H9 (cell line): Measurements from ENCODE around the gene SPRY2. TPM values are rescaled to one million over a fixed set of nuclear protein-coding genes. Genes with fewer than 3 reads are reported as not detected.

Experiments used
- DNase-seq: peaks from one replicate; pipeline ENCODE4 v3.0.0-alpha.2; 2017
- H2AFZ ChIP-seq: one replicate; pipeline ENCODE4 v1.6.1; 2013; ENCODE audit warnings: mild to moderate bottlenecking, low read length, control low read depth, moderate library complexity
- H2AK5ac ChIP-seq: 2 replicates; pipeline ENCODE4 v1.6.1; 2013; ENCODE audit warnings: low read length, control low read depth, mixed read lengths; ENCODE audit not compliant: insufficient read length
- H2BK120ac ChIP-seq: one replicate; pipeline ENCODE4 v1.6.1; 2013; ENCODE audit warnings: low read depth, mild to moderate bottlenecking, low read length, control low read depth, inconsistent platforms; ENCODE audit not compliant: poor library complexity, severe bottlenecking
- H2BK12ac ChIP-seq: 2 replicates; pipeline ENCODE4 v1.6.1; 2013; ENCODE audit warnings: low read length, control low read depth, mixed read lengths, low read depth; ENCODE audit not compliant: insufficient read length
- H2BK15ac ChIP-seq: 2 replicates; pipeline ENCODE4 v1.6.1; 2013; ENCODE audit warnings: low read depth, low read length, control low read depth
- H2BK20ac ChIP-seq: one replicate; pipeline ENCODE4 v1.6.1; 2013; ENCODE audit warnings: low read depth, mild to moderate bottlenecking, low read length, control low read depth, inconsistent platforms; ENCODE audit not compliant: poor library complexity, severe bottlenecking
- H2BK5ac ChIP-seq: 2 replicates; pipeline ENCODE4 v1.6.1; 2013; ENCODE audit warnings: low read length, control low read depth, mixed read lengths; ENCODE audit not compliant: insufficient read length
- H3K14ac ChIP-seq: 2 replicates; pipeline ENCODE4 v1.6.1; 2013; ENCODE audit warnings: low read length, control low read depth; ENCODE audit not compliant: insufficient read depth
- H3K18ac ChIP-seq: 2 replicates; pipeline ENCODE4 v1.6.1; 2013; ENCODE audit warnings: low read depth, mild to moderate bottlenecking, mixed read lengths, low read length, control low read depth; ENCODE audit not compliant: insufficient read length
- H3K23ac ChIP-seq: 2 replicates; pipeline ENCODE4 v1.6.1; 2013; ENCODE audit warnings: low read length, control low read depth, mixed read lengths, low read depth; ENCODE audit not compliant: insufficient read length
- H3K23me2 ChIP-seq: 2 replicates; pipeline ENCODE4 v1.6.1; 2013; ENCODE audit warnings: low read depth, mild to moderate bottlenecking, mixed read lengths, low read length, control low read depth; ENCODE audit not compliant: insufficient read length, poor library complexity, severe bottlenecking
- H3K27ac ChIP-seq: 2 replicates; pipeline ENCODE4 v1.5.1; 2013; ENCODE audit warnings: low read length, control low read depth, mixed read lengths, low read depth; ENCODE audit not compliant: insufficient read length
- H3K27me3 ChIP-seq: 2 replicates; pipeline ENCODE4 v1.6.1; 2013; ENCODE audit warnings: low read length, control low read depth, inconsistent platforms; ENCODE audit not compliant: insufficient read depth
- H3K4ac ChIP-seq: 2 replicates; pipeline ENCODE4 v1.6.1; 2013; ENCODE audit warnings: low read depth, mild to moderate bottlenecking, control low read depth, inconsistent platforms, low read length, moderate library complexity
- H3K4me1 ChIP-seq: 2 replicates; pipeline ENCODE4 v1.6.1; 2013; ENCODE audit warnings: low read length, control low read depth, inconsistent platforms; ENCODE audit not compliant: insufficient read depth
- H3K4me2 ChIP-seq: 2 replicates; pipeline ENCODE4 v1.6.1; 2013; ENCODE audit warnings: low read length, control low read depth, mixed read lengths; ENCODE audit not compliant: insufficient read length, insufficient read depth
- H3K56ac ChIP-seq: 2 replicates; pipeline ENCODE4 v1.6.1; 2013; ENCODE audit warnings: low read depth, mild to moderate bottlenecking, mixed read lengths, low read length, control low read depth; ENCODE audit not compliant: insufficient read length
- H3K79me1 ChIP-seq: 2 replicates; pipeline ENCODE4 v1.6.1; 2013; ENCODE audit warnings: low read depth, mild to moderate bottlenecking, moderate library complexity, low read length, control low read depth, inconsistent platforms; ENCODE audit not compliant: insufficient read depth, poor library complexity, severe bottlenecking
- H3K79me2 ChIP-seq: 2 replicates; pipeline ENCODE4 v1.6.1; 2013; ENCODE audit warnings: low read length, control low read depth, inconsistent platforms; ENCODE audit not compliant: insufficient read depth
- H3K9ac ChIP-seq: 2 replicates; pipeline ENCODE4 v1.6.1; 2013; ENCODE audit warnings: low read length, control low read depth, mixed read lengths; ENCODE audit not compliant: insufficient read length; ENCODE audit errors: extremely low read depth
- H3K9me3 ChIP-seq: one replicate; pipeline ENCODE4 v1.6.1; 2013; ENCODE audit warnings: low read depth, low read length, inconsistent platforms; ENCODE audit not compliant: control insufficient read depth
- H3T11ph ChIP-seq: one replicate; pipeline ENCODE4 v1.6.1; 2013; ENCODE audit warnings: mild to moderate bottlenecking, low read length, control low read depth, inconsistent platforms
- H4K20me1 ChIP-seq: one replicate; pipeline ENCODE4 v1.6.1; 2013; ENCODE audit not compliant: control insufficient read depth, insufficient read length, insufficient read depth
- H4K5ac ChIP-seq: 2 replicates; pipeline ENCODE4 v1.6.1; 2013; ENCODE audit warnings: low read depth, mild to moderate bottlenecking, mixed read lengths, low read length, control low read depth; ENCODE audit not compliant: insufficient read length
- H4K8ac ChIP-seq: replicated peaks from 2 replicates; pipeline ENCODE4 v1.6.1; 2013; ENCODE audit warnings: low read length, control low read depth, mixed read lengths, low read depth; ENCODE audit not compliant: insufficient read length
- H4K91ac ChIP-seq: 2 replicates; pipeline ENCODE4 v1.6.1; 2013; ENCODE audit warnings: low read depth, mild to moderate bottlenecking, moderate library complexity, mixed read lengths, low read length, control low read depth; ENCODE audit not compliant: insufficient read length
- H3K27ac Mint-ChIP-seq, 3 experiments: 2 replicates in 2 of 3; 3 replicates in 1 of 3; pipeline ENCODE4 v1.8.0; 2020 to 2021; ENCODE audit warnings: mixed read lengths in 3 of 3, mild to moderate bottlenecking in 1 of 3, moderate library complexity in 1 of 3
- H3K27me3 Mint-ChIP-seq: 2 replicates; pipeline ENCODE4 v1.8.0; 2021; ENCODE audit warnings: low read depth, mild to moderate bottlenecking, moderate library complexity, mixed read lengths
- H3K36me3 Mint-ChIP-seq, 3 experiments: 2 replicates in 2 of 3; 3 replicates in 1 of 3; pipeline ENCODE4 v1.8.0; 2020 to 2021; ENCODE audit warnings: low read depth in 3 of 3, mixed read lengths in 3 of 3; ENCODE audit not compliant: insufficient read depth in 1 of 3
- H3K4me1 Mint-ChIP-seq, 2 experiments: 2 replicates each; pipeline ENCODE4 v1.8.0; 2020; ENCODE audit warnings: mixed read lengths in 2 of 2
- H3K4me3 Mint-ChIP-seq, 2 experiments: 2 replicates in 1 of 2; 3 replicates in 1 of 2; pipeline ENCODE4 v1.8.0; 2020 to 2021; ENCODE audit warnings: mild to moderate bottlenecking in 2 of 2, mixed read lengths in 2 of 2, moderate library complexity in 1 of 2
- H3K9me3 Mint-ChIP-seq, 2 experiments: 2 replicates in 1 of 2; 3 replicates in 1 of 2; pipeline ENCODE4 v1.8.0; 2020; ENCODE audit warnings: mild to moderate bottlenecking in 2 of 2, mixed read lengths in 2 of 2, moderate library complexity in 1 of 2
- WGBS: extraction: QIAGEN DNeasy Blood & Tissue Kit; methylation state at CpG from one replicate; pipeline ENCODE4 v1.1.7; 2013; ENCODE audit warnings: missing lambda C conversion rate, low lambda C conversion rate, mixed read lengths; ENCODE audit not compliant: insufficient read length; ENCODE audit errors: extremely low coverage; 5-methylcytosine and 5-hydroxymethylcytosine counted together
- total RNA-seq: library from RNA; stranded (reverse); gene quantifications from 2 replicates; pipeline ENCODE4 v1.2.1, GENCODE V29; 2021
- TF ChIP-seq, protein P1 (sequence below): fragments of 200-600 bp; sonication (generic); conservative IDR thresholded peaks from 3 replicates; pipeline ENCODE4 v1.8.0; 2021; ENCODE audit warnings: antibody characterized with exemption, mild to moderate bottlenecking

Gene SPRY2
- total RNA-seq, 1 experiment from 2014 or later: 56.4 TPM

DNA sequence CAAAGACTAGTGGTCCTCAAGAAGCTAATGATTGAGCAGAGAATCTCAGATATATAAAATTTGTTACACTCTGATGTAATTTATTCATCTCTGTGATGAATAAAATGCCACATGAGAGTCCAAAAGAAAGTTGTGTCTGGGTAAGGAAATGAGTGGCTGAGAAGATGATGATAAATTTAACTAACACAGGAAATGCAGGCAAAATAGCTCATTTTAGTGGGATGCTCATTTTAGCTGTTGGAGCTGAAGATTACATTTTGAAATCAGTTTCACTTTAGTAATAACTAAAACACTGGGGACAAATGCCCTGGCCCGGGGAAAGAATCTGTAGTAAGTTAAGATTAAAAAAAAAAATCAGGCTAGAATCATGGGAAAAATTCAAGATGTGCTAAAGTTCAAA lies 35.2 kb downstream of the SPRY2 start:
- no peak for DNase-seq
- no peak overlapping the region for H2BK5ac ChIP-seq
- no peaks in the 10 kb centered on the region; the same call in 1 of the 2 replicates for H3K4me1 ChIP-seq
- no peak overlapping the region for H4K8ac ChIP-seq
- H4K91ac ChIP-seq: no peak overlapping the region
- H2BK120ac ChIP-seq: no peak overlapping the region
- H2AK5ac ChIP-seq: no peak overlapping the region
- H3K9me3 ChIP-seq: no peaks in the 10 kb centered on the region
- no peak overlapping the region for H3T11ph ChIP-seq
- peaks cover 9 to 14% of the 10 kb centered on the region in 2 experiments for H3K4me1 Mint-ChIP-seq
- H4K5ac ChIP-seq: no peak overlapping the region
- no peaks in the 10 kb centered on the region for H4K20me1 ChIP-seq
- no peak overlapping the region for H2AFZ ChIP-seq
- no peaks in the 10 kb centered on the region for H3K79me1 ChIP-seq
- TF ChIP-seq, protein P1, sequence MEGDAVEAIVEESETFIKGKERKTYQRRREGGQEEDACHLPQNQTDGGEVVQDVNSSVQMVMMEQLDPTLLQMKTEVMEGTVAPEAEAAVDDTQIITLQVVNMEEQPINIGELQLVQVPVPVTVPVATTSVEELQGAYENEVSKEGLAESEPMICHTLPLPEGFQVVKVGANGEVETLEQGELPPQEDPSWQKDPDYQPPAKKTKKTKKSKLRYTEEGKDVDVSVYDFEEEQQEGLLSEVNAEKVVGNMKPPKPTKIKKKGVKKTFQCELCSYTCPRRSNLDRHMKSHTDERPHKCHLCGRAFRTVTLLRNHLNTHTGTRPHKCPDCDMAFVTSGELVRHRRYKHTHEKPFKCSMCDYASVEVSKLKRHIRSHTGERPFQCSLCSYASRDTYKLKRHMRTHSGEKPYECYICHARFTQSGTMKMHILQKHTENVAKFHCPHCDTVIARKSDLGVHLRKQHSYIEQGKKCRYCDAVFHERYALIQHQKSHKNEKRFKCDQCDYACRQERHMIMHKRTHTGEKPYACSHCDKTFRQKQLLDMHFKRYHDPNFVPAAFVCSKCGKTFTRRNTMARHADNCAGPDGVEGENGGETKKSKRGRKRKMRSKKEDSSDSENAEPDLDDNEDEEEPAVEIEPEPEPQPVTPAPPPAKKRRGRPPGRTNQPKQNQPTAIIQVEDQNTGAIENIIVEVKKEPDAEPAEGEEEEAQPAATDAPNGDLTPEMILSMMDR: no peak
- H3K9ac ChIP-seq: no peak overlapping the region
- H3K27me3 Mint-ChIP-seq: no peaks in the 10 kb centered on the region
- peaks cover 3 to 5% (median 4%) of the 10 kb centered on the region in 3 experiments; a peak in 4 of 7 replicates for H3K36me3 Mint-ChIP-seq
- no peaks in the 10 kb centered on the region for H3K23me2 ChIP-seq
- no peaks in the 10 kb centered on the region for H3K79me2 ChIP-seq
- H3K56ac ChIP-seq: no peak overlapping the region
- no peaks in the 10 kb centered on the region for H3K27me3 ChIP-seq
- no peak overlapping the region for H3K14ac ChIP-seq
- H3K9me3 Mint-ChIP-seq: no peaks in the 10 kb centered on the region
- H3K18ac ChIP-seq: no peak overlapping the region
- no CpG with 5 or more reads among the region's 1 CpG for WGBS
- no peak overlapping the region for H2BK15ac ChIP-seq
- H3K27ac Mint-ChIP-seq: no peak overlapping the region; a peak in 1 of 7 replicates
- no peak overlapping the region for H3K4ac ChIP-seq
- no peak overlapping the region for H2BK12ac ChIP-seq
- no peak overlapping the region for H3K23ac ChIP-seq
- H3K27ac ChIP-seq: no peak overlapping the region
- H3K4me2 ChIP-seq: no peak overlapping the region
- H3K4me3 Mint-ChIP-seq: no peak overlapping the region
- H2BK20ac ChIP-seq: no peak overlapping the region
